Measurements from ENCODE around the gene CLBA1.

- no peak for TF ChIP-seq ZNF24 (tag by site-specific recombination; IDR thresholded peaks at IDR 0.05)
- TF ChIP-seq ZNF560 (tag by site-specific recombination; IDR thresholded peaks at IDR 0.05; ENCODE audit: borderline replicate concordance), result no peak
- TF ChIP-seq MYNN (tag by site-specific recombination; IDR thresholded peaks at IDR 0.05; ENCODE audit: borderline replicate concordance), result no peak
- TF ChIP-seq, protein P1, sequence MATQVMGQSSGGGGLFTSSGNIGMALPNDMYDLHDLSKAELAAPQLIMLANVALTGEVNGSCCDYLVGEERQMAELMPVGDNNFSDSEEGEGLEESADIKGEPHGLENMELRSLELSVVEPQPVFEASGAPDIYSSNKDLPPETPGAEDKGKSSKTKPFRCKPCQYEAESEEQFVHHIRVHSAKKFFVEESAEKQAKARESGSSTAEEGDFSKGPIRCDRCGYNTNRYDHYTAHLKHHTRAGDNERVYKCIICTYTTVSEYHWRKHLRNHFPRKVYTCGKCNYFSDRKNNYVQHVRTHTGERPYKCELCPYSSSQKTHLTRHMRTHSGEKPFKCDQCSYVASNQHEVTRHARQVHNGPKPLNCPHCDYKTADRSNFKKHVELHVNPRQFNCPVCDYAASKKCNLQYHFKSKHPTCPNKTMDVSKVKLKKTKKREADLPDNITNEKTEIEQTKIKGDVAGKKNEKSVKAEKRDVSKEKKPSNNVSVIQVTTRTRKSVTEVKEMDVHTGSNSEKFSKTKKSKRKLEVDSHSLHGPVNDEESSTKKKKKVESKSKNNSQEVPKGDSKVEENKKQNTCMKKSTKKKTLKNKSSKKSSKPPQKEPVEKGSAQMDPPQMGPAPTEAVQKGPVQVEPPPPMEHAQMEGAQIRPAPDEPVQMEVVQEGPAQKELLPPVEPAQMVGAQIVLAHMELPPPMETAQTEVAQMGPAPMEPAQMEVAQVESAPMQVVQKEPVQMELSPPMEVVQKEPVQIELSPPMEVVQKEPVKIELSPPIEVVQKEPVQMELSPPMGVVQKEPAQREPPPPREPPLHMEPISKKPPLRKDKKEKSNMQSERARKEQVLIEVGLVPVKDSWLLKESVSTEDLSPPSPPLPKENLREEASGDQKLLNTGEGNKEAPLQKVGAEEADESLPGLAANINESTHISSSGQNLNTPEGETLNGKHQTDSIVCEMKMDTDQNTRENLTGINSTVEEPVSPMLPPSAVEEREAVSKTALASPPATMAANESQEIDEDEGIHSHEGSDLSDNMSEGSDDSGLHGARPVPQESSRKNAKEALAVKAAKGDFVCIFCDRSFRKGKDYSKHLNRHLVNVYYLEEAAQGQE (tag by site-specific recombination; IDR thresholded peaks at IDR 0.05), result no peak
- TF ChIP-seq ZNF175 (tag by site-specific recombination; IDR thresholded peaks at IDR 0.05), result no peak
- TF ChIP-seq CTCF (tag by site-specific recombination; IDR thresholded peaks at IDR 0.05), result no peak
- TF ChIP-seq ZNF155 (tag by site-specific recombination; IDR thresholded peaks at IDR 0.05), result no peak
- no peak for TF ChIP-seq ZBTB21 (tag by site-specific recombination; IDR thresholded peaks at IDR 0.05)
- no peak for TF ChIP-seq ZFP69B (tag by site-specific recombination; IDR thresholded peaks at IDR 0.05)
- TF ChIP-seq ZNF184 (tag by site-specific recombination; IDR thresholded peaks at IDR 0.05), result no peak
- TF ChIP-seq, protein P2, sequence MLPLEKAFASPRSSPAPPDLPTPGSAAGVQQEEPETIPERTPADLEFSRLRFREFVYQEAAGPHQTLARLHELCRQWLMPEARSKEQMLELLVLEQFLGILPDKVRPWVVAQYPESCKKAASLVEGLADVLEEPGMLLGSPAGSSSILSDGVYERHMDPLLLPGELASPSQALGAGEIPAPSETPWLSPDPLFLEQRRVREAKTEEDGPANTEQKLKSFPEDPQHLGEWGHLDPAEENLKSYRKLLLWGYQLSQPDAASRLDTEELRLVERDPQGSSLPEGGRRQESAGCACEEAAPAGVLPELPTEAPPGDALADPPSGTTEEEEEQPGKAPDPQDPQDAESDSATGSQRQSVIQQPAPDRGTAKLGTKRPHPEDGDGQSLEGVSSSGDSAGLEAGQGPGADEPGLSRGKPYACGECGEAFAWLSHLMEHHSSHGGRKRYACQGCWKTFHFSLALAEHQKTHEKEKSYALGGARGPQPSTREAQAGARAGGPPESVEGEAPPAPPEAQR (tag by site-specific recombination; IDR thresholded peaks at IDR 0.05), result no peak
- TF ChIP-seq ZNF768 (tag by site-specific recombination; IDR thresholded peaks at IDR 0.05), result no peak
Measured at GRCh38 chr14:105029402-105029801, 43.8 kb downstream of the CLBA1 start.
